Bone marrow (tissue), 2 donors: ENCODE results near the gene FILIP1.
"Not testable (repeated sequence)": the region's sequence is repeated elsewhere in the genome, so short reads cannot be mapped to it uniquely, and the experiment has no call there.

ENCODE experiments used
- DNase-seq, 2 donors: peaks; one replicate each; lab custom pipeline; 2025; lab: John Stamatoyannopoulos, UW

The FILIP1 gene

DNA sequence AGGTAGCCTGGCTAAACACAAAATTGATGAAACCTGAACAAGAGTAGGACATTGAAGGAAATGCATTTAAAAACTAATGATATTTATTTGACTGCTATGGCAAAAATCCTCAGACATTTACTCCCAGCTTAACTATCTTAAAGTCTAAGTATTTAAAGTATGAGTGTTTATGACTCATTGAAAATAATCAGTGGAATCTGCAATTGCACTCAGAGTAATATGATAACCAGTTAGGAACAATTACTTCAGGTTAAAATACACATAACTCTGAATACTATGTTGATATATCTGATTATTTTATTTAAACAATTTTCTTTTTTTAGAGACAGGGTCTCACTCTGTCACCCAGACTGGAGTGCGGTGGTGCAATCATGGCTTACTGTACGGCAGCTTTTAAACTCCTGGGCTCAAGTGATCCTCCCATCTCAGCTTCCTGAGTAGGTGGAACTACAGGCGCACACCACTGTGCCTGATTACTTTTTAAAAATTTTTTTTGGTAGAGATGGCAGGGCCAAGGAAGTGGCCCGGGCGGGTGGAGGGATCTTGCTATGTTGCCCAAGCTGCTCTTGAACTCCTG lies 43.9 kb downstream of the FILIP1 start:
- DNase-seq, result no peak

DNA sequence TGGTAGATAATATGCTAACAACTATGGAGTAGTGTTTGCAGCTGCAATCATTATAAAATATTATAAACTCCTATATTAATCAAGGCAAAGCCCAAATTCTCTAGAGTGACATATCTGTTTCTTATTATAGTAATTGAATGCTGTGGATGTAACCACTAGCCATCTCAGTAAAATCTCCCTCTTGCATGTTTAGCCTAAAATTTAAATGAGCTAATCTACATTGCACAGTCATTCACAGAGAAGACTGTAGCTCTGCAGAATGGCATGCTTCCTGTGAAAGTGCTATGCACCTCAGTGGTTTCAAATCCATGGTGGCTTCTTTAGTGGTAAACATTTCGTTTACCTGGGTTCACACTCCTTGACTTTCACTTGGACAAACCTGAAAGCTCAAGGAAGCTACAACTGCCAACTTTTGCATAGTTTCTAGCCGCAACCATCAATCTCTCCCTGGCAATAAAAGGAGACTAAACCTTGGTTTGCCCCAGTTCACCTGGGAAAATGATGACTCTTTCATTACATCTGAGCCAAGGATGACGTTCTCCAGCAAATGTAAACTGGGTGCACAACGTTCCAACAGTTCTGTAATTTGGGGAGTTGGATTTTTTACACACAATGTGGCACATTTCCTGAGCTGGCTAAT lies 47.2 kb downstream of the FILIP1 start:
- DNase-seq, result no peak

DNA sequence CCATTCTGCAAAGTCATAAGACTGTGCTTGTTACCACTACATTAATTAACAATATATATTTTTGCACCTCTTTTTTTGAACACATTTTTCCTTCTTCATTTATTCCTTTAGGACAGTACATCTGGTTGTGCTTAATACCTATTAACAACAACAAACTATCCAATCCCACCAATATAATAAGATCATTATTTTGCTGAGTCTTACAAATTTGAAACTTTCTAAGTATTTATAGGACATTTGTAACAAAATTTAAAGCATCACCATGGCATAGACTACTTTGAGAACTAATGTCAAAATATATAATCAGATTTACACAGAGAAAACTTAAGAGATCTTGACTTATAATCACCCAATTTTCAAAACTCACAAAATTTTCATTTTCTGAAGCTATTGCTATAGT lies 47.9 kb downstream of the FILIP1 start:
- DNase-seq, result no peak

DNA sequence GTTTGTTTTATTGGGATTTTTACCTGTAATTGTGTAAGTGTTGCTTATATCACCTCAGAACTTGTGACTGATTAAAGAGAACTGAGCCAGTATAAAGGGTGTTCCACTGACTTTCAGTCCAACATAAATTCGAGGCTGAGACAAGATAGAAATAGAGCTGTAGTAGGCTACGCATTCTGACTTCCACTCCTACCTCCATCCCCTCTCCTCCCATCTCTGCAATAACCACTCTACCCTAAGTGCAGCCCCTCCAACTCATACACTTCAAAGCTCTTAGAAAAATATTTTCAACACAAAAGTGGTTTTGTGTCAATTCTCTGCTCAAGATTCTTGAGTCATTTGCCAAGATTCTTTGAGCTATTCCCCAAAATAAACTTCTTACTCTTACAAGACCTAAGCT lies 48.7 kb downstream of the FILIP1 start:
- no peak for DNase-seq

DNA sequence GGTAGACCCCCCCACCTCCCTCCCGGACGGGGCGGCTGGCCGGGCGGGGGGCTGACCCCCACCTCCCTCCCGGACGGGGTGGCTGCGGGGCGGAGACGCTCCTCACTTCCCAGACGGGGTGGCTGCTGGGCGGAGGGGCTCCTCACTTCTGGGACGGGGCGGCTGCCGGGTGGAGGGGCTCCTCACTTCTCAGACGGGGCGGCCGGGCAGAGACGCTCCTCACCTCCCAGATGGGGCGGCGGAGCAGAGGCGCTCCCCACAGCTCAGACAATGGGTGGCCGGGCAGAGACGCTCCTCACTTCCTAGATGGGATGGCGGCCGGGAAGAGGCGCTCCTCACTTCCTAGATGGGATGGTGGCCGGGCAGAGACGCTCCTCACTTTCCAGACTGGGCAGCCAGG lies 51.7 kb downstream of the FILIP1 start:
- DNase-seq, result not testable (repeated sequence)

DNA sequence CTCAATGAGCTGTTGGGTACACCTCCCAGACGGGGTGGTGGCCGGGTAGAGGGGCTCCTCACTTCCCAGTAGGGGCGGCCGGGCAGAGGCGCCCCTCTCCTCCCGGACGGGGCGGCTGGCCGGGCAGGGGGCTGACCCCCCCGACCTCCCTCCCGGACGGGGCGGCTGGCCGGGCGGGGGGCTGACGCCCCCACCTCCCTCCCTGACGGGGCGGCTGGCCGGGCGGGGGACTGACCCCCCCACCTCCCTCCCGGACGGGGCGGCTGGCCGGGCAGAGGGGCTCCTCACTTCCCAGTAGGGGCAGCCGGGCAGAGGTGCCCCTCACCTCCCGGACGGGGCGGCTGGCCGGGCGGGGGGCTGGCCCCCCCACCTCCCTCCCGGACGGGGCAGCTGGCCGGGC lies 52.1 kb downstream of the FILIP1 start:
- DNase-seq, result not testable (repeated sequence)

DNA sequence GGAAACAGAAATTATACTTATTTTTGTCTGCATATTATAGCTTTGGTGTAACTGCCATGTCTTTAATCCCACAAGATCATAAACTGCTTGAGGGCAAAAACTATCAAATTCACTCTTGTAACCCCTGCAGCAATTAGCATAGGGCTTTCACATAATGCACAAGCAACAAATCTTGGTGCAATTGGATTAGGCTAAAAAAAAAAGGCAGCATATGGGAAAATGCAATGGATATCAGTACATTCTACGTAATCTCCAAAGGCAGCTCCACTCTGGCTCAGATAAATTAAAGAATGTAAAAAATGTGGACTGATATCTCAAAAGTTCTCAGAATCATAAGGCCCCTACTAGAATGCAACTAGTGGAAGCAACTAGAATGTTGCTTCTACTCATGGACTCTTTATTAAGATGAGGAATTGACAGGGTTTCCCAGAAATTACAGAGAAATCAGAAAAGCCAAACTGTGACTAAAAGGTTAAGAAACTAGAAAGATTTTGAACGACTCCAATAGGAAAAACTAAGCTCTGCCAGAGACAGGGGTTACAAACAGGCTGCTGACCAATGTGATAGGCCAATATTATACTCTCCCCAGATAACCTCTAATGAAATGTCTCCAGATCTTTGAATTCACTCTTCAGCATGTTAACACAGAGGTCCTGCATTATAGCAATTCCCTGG lies 55.0 kb downstream of the FILIP1 start:
- no peak for DNase-seq

DNA sequence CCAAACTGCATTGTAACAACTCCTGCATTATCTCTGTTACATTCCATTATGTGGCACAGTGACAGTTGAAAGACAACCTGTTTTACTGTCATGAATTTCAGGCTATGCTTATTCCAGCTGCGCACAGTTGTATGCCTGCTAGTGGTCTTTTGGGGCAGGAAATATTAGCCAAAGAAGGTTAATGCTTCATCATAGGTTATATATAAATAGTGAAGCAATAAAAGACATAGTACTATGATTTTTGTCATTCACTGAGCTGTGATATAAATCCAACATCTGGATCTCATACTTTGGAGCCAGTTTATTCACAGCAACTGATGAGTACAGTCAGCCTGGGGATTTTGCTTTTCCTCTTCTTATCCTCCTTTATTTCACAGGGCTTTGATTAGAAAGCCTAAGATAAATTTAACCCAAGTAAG lies 55.6 kb downstream of the FILIP1 start:
- no peak for DNase-seq

DNA sequence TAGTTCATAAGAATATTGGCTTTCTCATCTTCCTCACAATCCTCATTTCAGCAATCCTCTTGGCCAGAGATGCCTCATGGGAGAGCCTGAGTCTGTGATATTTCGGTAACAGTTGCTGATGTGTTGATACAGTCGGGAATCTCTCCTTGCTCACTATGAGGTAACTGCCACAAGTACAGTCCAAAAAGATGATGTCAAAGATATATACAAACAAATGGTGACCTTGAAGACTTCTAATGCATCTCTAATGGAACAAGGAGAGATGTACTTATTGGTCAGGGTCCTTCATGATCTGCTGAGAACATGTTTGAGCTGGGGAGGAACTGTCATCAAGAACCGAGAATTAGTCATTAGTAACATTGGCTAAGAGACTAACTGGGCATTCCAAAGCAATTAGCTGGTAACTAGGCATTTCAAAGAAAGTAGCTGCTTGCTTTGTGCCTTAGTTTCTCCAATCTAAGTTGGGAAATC lies 56.1 kb downstream of the FILIP1 start:
- no peak for DNase-seq

DNA sequence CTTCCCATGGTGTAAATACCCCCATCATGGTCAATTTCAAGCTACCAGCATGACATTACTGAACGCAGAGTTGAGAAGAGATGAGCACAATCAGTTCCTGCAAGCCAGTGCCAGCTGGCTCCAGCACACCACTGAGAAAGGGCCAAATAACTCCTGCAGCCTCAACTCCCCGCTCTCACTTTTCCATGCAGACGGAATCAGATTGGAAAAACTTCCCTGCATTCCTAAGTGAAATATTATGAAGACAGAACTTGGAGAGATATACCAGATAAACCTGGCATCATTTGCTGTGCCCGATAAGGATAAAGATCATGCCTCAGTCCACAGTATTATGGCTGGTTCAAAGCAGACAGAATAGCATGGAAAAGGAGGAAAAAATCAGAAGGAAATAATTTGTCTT lies 56.7 kb downstream of the FILIP1 start:
- DNase-seq, result no peak

DNA sequence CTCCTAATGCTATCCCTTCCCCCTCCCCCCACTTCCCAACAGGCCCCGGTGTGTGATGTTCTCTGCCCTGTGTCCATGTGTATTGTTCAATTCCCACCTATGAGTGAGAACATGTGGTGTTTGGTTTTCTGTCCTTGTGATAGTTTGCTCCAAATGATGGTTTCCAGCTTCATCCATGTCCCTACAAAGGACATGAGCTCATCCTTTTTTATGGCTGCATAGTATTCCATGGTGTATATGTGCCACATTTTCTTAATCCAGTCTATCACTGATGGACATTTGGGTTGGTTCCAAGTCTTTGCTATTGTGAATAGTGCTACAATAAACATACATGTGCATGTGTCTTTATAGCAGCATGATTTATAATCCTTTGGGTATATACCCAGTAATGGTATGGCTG lies 60.8 kb downstream of the FILIP1 start:
- DNase-seq, result not testable (repeated sequence)

DNA sequence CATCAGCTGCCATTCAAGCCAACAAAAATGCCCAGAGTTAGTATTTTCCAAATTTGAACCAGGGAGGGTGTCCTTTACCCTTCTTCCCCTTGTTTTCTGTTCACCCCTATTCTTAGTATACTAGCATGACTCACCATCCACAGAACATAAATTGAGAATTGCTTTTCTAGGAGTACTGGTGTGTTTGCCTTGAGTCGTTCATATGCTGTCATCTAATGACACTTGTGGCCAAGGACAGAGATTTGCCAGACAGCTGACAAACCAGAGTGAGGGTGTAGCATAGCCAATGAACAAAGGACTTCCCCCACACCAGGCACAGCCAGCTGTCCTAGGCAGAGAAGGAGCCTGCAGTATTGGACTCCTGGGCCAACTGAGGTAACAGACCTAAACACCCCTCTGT lies 62.2 kb downstream of the FILIP1 start:
- DNase-seq, result no peak

DNA sequence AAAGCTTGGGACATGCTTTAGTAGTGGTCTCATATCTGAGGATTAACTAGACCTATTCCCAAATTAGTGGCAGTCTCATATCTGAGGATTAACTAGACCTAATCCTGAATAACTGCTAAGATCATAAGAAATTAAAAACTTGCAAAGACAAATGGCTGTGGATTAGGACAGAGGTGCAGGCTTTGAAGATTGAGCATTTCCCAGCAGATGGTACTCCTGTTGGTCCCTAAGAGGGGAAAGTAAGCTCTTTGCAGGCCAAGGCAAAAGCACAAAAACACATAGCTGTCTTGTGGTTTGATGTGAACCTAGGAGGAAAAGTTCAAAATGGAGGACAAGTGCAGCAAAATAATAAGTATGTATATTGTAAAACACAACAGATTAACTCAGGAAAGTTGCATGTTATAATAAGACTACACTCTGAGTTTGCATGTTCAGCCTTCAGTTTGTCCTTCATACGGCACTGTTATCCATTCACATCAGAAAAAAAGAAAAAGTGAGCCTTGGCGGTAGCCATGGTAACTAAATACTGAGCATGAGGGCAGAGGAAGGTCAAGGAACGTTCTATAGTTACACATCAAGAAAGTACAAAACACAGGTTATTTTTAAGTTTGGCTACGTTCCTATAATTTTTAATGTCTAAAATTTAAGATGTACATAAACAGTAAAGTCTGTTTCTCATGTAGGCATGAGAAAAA lies 62.8 kb downstream of the FILIP1 start:
- no peak for DNase-seq

DNA sequence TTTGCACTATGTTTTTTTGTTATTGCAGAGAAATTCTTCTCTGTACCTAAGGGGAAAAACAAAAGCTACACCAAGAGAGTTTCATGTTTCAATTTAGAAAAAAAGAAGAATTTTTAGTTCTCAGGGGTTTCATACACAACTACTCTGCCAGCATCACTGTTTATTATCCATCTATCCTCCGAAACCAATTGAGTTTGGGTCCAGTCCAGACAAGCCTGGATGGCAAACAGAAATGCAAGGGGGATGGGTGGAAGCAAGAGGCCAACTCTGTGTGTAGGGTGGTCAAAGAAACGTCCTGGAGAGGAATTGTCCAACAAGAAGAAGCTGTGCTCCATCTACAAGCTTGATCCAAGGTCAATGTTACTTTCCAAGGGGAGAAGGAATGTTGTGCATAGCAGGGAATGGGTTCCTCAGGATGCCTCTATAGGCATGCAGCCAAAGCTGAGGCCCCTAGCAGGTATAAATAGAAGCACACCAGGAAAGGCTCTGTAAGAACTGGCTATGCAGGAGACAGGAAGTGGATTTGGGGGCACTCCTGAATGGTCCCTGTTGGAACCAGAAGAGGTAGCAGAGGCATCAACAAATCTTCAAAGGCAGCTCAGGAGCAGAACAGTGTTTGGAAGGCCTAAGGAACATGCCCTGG lies 64.4 kb downstream of the FILIP1 start:
- no peak for DNase-seq

DNA sequence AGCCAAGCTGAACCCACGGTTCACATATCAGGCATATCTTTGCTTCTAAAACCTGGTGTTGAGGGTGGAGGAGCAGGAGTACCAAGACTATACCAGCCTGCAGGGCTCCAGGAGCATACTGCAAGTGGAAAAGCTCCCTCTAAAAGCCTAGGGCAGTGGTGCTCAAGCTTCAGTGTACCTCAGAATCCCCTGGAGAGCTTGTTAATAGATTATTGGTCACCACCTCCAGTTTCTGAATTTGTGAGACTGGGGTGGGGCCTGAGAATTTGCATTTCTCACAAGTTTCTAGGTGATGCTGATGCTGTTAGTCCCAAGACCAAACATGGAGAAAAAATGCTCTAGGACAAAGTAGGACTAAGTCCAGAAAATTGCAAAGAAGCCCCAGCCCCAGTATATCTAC lies 65.4 kb downstream of the FILIP1 start:
- no peak for DNase-seq

DNA sequence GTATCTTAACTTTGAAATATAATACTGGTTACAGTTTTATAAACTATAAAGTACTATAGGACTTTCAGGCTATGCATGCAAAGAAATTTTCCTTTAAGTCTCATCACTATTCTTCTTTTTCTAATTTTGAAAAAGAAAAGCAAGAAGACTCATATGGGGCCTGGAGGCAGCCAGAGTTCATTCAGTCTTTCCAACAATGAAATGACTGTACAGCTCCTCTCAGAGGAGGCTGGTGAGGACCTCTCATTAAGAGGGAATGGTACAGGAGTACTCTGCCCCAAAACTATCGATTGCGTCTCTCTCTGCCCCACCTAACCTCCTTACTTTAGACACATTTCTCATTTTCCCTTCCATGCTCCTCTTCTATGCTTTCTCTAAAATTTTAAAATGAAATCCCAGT lies 66.3 kb downstream of the FILIP1 start:
- DNase-seq, result no peak

DNA sequence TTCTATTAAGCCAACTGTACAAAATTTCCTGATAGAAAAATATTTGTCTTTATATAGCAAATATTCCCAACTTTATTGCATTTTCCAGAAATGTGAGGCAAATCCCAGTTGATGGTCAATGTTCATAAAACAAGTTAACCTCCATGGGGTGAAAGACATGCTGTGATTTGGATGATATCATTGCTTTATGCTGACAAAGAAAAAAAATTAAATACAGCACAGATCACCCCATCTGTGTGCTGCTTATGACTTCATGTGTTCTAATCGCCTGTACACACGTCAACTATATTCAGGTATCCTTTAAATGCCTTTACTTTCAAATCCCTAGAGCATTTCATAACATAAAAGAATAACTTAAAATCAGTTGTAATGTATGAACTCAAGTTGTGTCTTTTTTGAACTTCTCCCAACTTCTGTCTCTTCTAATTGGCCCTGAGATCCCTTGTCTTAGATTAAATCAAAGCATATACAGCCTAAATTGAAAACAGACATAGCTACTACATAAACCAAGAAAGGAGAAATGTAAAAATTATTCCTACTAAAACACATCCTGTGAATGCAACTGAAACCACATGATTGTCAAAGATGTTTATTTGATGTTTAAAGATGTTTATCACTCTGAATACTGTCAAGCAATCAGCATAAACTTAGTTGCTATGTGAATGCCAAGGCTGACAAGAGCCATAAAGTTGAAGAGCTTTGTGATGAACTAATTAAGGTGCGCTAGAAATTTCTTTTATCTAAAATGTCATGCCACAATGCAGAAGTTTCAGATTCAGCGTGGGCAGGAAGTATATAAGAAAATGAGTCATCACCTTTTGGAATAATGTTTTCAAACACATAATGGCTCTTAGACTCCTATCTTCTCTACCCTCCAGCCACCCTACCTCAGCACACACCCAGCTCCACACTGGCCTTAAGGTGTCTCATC lies 68.7 kb downstream of the FILIP1 start:
- no peak for DNase-seq

DNA sequence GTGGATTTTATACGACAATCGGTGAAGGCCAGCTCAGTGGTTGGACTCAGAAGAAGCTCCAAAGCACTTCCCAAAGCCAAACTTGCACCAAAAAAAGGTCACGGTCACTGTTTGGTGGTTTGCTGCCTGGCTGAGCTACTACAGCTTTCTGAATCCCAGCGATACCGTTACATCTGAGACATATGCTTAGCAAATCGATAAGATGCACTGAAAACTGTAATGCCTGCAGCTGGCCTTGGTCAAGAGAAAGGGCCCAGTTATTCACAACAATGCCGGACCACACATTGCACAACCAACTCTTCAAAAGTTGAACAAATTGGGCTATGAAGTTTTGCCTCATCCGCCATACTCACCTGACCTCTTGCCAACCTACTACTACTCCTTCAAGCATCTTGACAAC lies 70.2 kb downstream of the FILIP1 start:
- DNase-seq, result no peak

DNA sequence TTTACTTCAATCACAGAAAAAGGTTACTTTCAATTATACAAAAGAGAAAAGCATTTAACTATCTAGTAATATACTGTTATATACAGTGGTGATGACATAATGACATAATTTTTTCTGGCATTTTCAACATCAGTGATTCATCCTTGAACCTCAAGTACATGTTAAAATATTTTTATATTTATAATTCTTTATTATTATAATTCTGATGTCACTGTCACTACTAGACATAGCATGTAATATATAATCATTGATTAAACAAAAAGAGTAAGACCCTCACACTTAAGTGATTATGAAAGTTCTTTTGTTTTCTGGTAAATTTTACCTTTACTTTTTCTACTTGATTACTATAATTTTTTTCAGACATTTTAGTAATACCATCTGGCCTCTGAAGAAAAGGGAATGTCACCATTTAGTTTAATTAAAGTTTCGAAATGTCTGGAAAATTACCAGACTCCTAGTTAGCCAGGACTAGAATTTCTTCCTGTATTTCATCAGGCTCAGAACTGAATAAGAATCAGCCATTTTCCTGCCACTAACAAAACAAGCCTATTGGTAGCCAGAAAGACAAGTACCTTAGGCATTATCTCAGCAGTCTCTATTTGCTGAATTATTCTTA lies 71.5 kb downstream of the FILIP1 start:
- DNase-seq, result no peak

DNA sequence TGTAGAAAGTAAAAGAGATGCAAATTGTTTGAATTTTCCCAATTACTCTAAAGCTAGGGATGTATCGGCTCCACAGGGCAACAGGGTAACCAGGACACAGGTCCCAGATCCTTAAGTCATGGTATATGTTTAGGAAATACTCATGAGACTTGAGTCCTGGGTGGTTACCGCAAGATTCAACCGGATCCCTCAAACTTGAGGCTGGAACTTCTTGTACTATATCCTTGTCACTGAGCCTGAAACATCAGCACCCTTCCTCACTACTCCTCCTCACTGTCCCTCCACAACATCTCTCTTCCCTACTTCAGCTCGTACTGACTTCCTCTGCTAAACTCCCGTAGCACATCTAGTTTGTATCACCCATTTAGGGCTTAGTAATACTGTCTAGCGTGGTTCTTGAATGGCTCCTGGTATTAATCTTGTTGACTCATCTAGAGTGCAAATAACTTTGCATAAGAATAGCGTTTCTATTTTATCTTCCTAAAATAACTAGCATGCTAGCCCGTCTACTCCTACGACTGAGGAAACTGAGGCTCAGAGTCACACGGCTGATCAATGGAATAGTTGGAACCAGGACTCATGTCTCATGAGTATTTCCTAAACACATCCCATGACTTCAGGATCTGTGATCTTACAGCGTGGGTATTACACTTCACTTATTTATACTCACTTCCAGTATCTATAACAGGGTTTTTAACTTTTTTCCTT lies 72.1 kb downstream of the FILIP1 start:
- no peak for DNase-seq
